ENCODE results near the gene RPTOR.

The RPTOR gene

DNA sequence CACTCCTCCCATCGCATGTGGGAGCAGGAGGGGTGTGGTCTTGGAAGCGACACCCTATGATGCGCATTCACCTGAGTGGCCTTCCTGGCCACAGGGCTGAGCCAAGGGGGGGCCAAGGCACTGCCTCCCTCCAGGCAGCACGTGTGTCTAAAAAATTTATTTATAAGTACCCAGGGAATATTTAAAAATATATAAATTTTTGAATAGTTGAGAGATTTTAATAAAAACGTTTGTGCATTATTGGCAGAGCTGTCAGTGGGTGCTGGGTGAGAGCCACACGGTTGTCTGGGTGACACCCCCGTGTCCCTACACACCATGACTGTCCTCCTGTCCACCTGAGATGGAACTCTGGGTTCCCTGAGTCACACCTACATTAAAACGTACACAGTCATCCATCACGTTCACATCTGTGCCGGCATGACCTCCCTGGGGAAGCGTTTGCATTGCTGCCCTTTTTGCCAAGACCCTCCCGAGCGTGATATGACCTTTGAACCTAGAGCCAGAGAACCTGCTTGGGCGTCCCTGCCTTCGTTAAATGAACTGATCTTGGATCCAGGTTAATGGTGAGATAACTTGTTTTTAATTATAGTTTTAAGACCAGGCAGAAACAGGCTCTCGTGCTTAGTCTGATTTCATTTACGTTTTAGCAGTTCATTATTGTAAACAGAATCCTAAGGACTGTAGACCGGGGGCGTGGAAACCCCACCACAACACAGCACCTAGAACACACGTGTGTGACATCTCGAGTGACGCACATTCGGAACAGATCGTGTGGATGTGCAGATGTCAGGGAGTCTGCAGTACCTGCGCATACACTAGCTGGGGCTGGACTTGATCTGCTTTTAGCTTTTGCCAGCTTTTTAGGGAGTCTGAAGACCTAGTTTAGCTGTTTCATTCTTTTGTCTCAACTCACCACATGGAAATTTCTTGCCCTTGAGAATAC is 254.2 kb downstream of the RPTOR start:
- ChIA-PET CTCF (no interaction called here), POLR2A (no interaction called here)
- no peak for DNase-seq (ENCODE audit: low read depth, low spot score)
- TF ChIP-seq, protein P1, sequence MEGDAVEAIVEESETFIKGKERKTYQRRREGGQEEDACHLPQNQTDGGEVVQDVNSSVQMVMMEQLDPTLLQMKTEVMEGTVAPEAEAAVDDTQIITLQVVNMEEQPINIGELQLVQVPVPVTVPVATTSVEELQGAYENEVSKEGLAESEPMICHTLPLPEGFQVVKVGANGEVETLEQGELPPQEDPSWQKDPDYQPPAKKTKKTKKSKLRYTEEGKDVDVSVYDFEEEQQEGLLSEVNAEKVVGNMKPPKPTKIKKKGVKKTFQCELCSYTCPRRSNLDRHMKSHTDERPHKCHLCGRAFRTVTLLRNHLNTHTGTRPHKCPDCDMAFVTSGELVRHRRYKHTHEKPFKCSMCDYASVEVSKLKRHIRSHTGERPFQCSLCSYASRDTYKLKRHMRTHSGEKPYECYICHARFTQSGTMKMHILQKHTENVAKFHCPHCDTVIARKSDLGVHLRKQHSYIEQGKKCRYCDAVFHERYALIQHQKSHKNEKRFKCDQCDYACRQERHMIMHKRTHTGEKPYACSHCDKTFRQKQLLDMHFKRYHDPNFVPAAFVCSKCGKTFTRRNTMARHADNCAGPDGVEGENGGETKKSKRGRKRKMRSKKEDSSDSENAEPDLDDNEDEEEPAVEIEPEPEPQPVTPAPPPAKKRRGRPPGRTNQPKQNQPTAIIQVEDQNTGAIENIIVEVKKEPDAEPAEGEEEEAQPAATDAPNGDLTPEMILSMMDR (IDR thresholded peaks at IDR 0.05; ENCODE audit: insufficient read depth, low read length, missing control alignments) = no peak
- no peak overlapping the region for H3K4me3 ChIP-seq (ENCODE audit: low read depth, low read length)

DNA sequence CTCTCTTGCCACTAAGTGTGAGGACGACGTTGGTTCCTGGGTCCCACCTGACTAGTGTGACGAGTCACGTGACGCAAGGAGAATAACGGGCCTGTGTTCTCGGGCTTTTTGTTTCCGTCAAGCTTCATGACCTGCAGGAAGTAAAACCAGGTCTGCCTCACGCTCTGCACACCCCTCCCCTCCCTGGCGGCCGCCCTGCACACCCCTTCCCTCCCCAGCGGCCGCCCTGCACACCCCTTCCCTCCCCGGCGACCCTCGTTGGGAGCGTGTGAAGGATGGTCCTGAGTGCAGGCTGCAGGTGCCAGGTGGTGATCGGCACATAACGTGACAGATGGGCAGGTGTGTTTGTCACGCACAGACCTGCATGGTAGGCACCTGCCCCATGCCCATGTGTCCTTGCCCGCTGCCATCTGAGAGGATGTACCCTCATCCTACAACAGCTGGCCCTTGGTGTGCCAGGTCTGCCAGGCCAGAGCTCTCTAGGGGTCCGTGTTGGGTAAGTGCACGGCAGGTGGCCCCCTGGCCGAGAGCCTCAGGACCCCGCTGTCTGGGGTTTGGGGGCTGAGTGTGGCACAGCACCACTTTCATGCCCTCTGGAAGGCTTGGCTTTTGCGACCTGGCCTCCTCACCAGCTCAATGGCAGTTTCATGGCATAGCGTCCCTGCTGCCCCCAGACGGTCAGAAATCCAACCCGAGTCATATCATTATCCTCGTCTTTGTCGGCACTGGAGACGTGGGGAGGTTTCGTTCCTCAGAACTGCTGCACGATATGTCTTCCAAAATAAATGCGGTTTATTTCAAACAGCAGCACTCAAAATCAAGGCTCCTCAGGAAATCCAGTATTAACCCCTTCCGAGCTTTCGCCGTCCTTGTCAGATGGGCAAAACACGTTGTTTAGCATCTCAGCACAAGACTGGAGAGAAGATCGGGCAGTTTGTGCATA is 255.2 kb downstream of the RPTOR start:
- ChIA-PET POLR2A (no interaction called here), CTCF (no interaction called here)
- DNase-seq (ENCODE audit: low read depth, low spot score) = no peak
- TF ChIP-seq, protein P1 (IDR thresholded peaks at IDR 0.05; ENCODE audit: insufficient read depth, low read length, missing control alignments) = no peak
- H3K4me3 ChIP-seq (ENCODE audit: low read depth, low read length) = no peak overlapping the region

DNA sequence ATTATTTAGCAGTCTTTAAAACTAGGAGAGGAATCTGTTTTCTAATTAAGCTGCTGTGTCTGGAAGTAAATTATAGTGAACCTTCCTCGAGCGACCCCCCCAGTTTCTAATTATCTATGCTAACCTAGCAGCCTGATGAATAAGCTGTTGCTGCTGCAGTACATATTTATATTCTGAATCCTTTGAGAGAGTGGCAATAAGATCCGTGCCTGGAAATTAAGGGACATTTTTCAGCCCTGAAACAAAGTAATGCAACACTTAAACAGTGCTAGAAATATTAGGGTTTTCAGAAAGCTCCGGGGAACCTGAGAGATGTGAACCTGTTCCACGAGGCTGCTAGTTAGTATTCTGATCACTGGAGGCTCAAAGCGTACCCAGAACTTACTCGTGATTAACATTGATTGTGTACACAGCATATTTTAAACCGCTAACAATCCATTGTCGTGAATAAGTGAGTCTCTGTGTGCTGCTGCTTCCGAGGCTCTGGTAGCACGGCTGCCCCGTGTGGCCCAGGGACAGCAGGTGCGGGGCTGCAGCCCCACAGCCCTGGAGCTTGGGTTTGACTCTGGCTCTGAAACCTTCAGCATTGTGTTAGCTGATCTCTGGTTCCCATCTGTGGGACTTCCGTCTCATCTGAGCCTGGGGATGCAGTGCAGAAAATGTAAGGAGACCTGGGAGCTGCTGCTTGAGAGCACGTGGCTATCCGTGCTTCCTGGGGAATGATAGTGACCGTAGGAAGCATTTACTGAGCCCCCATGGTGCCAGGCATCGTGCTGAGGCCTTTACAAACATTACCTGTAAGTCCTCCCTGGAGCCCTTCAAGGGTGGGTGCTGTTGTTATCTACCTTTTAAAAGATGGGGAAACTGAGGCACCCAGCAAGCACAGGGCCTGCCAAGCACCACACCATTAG is 256.1 kb downstream of the RPTOR start:
- H3K4me3 ChIP-seq (ENCODE audit: low read depth, low read length) = no peak overlapping the region
- DNase-seq (ENCODE audit: low read depth, low spot score) = no peak
- CTCF ChIA-PET = no interaction called here
- POLR2A ChIA-PET = no interaction called here
- TF ChIP-seq, protein P1 (IDR thresholded peaks at IDR 0.05; ENCODE audit: insufficient read depth, low read length, missing control alignments) = no peak

DNA sequence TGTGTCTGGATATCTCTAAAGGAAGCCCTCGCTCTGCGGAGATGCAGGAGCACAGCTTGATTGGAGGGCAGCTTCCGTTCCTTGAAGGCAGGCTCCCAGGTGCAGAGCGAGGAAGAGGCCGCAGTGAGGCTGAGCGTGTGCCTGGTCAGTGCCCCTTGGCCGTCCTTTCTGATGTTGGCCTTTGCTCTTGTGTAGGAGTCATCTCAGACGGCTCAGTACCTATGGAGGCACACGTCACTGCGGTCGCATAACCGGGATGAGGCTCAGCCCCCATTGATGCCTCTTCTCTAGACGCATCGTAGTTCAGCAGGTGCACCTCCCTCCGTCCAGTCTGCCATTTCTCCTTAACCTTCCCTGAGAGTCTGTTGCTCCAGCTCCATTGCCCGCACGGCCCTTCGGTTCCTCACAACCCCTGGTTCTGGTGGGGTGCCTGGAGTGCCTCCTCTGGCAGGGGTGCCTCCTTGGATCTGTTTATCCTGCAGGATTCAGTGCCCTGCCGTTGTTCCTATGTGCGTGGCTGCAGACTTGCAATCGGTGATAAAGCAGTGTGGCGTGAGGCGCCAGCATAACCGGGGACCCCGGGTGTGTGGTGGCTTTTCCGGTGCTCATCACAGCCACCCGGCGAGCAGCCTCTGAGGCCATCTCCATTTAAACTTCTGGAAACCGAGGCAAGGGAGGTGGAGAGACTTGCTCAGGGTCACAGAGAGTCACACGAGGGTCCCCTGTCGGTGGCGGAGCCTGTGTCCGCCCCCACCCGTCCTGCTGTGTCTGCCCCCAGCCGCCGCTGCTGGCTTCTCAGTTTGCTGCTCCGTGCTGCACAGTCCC is 258.2 kb downstream of the RPTOR start:
- TF ChIP-seq, protein P1 (IDR thresholded peaks at IDR 0.05; ENCODE audit: insufficient read depth, low read length, missing control alignments) = no peak
- no peak overlapping the region for H3K4me3 ChIP-seq (ENCODE audit: low read depth, low read length)
- CTCF ChIA-PET = no interaction called here
- DNase-seq (ENCODE audit: low read depth, low spot score) = no peak
- POLR2A ChIA-PET = no interaction called here
